Subcutaneous adipose tissue (tissue), 4 donors: ENCODE data around the gene MAMLD1. TPM values are rescaled to one million over a fixed set of nuclear protein-coding genes. Genes with fewer than 3 reads are reported as not detected.

Experiments used
- total RNA-seq, 4 donors: library from RNA; depleted of rRNA; stranded (reverse); fragments of >200 nt; gene quantifications; one replicate each; pipeline ENCODE4 v1.1.0, GENCODE V29; 2016
- TF ChIP-seq, protein P1 (sequence below): fragments of 450-650 bp; IDR thresholded peaks from one replicate; pipeline ENCODE4 v1.5.1; 2016; ENCODE audit warnings: low read depth, mild to moderate bottlenecking, control low read depth, antibody characterized with exemption, moderate library complexity

MAMLD1 gene
- total RNA-seq, 4 donors from 2014 or later = 5.5 to 11.7 (median 8.5) TPM

DNA sequence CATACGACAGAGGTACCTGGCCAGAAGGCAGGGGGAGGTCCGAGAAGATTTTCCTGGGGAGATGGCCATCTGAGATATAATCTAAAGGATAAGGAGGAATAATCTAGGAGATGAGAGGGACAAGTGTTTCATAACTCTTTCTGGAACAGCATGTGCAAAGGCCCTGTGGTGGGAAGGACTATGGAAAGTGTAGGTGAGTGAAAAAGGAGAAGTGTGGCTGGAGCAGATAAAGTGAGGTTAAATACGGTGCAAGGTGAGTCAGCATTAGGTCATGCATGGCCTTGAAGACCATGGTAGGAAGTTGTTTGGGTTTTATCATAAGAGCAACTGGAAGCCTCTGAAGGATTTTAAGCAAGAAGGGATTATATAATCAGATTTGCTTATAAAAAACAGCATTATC is 170.7 kb downstream of the MAMLD1 start:
- TF ChIP-seq, protein P1, sequence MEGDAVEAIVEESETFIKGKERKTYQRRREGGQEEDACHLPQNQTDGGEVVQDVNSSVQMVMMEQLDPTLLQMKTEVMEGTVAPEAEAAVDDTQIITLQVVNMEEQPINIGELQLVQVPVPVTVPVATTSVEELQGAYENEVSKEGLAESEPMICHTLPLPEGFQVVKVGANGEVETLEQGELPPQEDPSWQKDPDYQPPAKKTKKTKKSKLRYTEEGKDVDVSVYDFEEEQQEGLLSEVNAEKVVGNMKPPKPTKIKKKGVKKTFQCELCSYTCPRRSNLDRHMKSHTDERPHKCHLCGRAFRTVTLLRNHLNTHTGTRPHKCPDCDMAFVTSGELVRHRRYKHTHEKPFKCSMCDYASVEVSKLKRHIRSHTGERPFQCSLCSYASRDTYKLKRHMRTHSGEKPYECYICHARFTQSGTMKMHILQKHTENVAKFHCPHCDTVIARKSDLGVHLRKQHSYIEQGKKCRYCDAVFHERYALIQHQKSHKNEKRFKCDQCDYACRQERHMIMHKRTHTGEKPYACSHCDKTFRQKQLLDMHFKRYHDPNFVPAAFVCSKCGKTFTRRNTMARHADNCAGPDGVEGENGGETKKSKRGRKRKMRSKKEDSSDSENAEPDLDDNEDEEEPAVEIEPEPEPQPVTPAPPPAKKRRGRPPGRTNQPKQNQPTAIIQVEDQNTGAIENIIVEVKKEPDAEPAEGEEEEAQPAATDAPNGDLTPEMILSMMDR = no peak

DNA sequence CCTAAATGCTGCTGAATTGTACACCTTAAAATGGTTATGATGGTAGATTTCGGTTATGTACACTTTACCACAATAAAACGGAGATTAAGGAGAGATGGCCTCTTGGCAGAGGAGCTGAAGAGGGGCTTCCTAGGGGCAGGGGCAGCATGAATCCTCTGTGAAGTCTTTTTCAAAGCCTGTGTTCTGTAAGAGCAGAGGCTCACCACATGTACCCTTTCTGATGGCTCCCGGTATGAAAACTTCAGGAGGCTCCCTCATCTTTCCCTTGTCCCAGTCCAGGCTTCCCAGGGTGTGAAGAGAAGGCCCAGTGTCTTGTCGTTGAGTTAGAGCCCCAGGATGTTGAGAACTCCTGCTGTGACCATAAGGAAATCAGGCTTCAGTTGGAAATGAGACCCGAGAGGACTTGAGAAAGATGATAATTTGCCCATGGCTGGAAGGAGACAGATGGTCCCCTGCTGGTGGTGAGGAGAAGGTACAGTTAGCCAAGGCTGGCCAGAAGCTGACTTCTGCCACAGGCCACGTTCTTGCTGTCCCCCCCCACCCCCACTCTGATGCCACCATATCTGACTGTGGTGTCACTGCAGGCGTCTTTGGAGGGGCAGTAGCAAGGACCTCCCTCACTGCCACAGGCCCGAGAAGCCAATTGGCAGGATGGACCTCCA is 173.5 kb downstream of the MAMLD1 start:
- TF ChIP-seq, protein P1 = no peak

GRCh38 chrX:150537851-150538250 is 174.7 kb downstream of the MAMLD1 start:
- TF ChIP-seq, protein P1 = no peak

DNA sequence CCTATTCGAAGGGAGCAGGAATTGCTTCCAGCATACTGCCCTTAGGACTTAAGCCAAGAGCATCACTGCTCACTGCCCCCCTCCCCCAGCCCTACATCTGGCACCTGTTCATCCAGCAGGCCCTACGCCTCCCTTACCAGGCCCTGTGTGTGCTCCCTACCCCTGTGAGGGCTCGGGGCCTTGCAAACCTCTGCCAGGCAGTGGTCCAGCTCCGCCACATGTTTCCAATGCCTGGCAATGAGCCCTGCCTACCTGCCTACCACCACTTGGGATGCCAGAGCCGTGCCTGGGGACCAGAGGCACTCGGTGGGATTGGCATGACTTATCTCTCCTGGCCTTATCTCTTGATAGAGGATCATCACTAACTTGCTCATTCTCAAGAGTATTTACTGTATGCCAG is 177.8 kb downstream of the MAMLD1 start:
- TF ChIP-seq, protein P1 = no peak

DNA sequence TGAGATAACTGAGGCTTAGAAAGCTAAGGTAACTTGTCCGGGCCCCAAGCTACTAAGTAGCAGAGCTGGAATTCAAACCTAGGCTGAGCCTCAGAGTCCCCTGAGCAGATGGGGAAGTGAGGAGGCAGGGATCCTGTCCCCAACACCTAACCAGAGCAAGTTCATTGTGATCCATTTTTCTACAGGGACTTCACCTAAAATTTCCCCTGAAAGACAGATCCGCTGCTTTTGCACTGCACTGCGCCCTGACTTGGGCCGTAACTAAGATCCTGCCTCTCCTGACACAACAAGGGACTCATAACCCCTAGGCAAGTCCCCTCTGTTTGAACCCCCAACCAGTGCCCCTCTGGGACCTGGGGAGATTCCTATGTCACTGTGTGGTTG is 179.7 kb downstream of the MAMLD1 start:
- TF ChIP-seq, protein P1 = no peak

- TF ChIP-seq, protein P1 = no peak
Observed at GRCh38 chrX:150543230-150544155, 180.4 kb downstream of the MAMLD1 start.

DNA sequence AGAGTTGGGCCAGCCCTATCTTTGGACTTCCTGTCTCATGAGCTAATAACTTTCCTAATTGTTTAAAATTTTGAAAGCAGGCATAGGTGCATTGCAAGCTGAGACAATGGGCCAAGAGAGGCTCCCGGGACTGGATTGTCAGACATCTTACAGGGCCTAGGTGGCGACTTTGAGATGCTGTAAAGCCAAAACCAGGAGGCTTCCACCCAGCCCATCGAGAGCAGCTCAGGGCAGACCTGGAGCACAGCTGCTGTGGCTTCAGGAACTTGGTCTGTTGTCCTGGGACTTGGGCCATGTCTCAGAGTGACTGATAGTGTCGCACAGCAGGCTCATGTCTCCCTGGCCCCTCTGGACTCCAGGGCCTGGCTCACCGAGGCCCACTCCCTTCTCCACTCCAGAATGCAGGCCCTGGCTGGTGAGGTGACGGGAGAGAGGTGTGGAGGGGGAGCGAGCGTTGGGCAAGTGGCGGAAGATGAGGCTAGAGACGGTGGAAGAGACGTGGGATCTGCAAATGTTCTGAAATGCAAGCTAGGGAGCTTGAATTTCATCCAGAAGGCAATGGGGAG is 181.2 kb downstream of the MAMLD1 start:
- TF ChIP-seq, protein P1 = no peak
